Fibroblast of the conjunctiva (primary cell): Measurements from ENCODE around the gene C12orf76.
"Not testable (repeated sequence)": the region's sequence is repeated elsewhere in the genome, so short reads cannot be mapped to it uniquely, and the experiment has no call there.

Experiments
- DNase-seq: peaks from one replicate; pipeline ENCODE4 v3.0.0-alpha.2; 2010; ENCODE audit warnings: low read depth

Gene C12orf76

DNA sequence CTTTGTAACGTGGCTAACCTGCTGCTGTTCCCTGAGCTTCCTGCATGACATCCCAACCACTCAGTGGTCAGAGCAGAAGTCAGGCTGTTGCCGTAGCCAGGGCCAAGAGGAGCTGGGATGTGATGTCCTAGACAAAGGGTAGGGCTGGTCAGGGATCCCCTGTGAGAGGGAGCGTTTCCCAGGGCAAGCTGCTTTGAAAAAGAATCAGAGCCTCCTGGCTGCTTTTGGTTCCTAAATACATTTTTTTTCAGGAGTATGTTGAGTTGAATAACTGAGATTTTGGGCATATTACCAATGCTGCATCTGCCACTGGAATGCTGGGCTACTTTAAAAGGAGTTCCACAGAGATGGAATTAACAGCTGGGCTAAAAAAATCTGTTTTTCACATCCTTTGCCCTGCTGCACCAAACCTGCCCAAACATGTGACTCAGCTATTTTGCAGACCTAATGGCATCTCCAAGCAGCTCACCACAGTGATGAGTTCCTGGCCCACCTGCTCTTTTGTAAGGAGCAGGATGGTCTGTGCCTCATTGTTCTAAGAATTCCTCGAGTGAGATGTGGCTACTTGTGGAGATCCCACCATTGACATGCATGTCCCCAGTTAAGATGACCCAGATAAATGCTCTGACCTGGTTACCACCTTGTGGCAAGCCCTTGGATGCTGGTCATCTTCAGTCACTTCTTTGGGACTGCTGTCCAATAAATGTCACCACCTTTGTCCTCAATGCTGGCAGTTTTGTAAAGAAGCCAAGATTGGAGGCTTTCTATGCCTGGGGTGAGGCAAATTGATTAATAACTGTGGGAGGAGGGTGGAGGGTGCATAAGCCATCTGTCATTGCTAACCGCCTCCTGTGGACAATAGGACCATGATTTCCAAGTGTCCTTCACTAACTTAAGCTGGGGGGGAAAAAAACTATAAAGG, 25.0 kb downstream of the C12orf76 start:
- no peak for DNase-seq

DNA sequence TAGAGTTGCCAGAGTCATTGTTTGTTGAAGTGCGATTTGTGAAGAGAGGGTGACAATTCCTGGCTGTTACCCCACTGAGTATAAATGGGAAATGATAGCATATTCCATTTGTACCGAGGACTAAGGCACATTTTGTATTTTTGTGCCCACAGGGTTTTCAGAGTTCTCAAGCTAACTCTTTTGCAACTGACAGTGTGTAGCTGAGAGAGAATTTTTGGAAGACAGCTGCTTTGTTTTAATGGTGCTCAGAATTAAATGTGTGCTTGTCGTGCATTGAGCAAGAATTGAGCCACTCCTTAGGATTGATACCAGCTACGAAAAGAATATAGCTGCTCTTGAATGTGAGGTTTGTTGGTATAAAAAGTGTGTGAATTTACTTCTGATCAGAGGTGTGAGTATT, 27.4 kb downstream of the C12orf76 start:
- no peak for DNase-seq

DNA sequence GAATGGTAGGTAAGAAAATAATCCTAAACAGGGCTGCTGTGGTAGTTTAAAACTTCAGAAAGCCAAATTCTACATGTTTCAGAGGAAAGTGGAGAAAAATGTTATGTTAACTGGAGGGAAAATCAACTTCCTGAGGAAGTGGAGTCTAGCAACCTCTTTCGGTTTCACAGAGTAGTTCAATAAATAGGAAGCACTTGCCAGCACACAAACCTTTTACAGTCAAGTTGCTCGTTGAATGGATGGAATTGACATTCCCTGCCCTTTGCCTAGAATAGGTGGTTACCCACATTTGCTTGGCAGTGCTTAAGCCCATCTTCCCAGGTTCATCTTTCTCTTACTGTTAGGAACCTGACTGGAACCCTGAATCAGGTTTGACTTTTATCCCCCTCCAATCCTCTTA, 33.2 kb downstream of the C12orf76 start:
- DNase-seq, result no peak

DNA sequence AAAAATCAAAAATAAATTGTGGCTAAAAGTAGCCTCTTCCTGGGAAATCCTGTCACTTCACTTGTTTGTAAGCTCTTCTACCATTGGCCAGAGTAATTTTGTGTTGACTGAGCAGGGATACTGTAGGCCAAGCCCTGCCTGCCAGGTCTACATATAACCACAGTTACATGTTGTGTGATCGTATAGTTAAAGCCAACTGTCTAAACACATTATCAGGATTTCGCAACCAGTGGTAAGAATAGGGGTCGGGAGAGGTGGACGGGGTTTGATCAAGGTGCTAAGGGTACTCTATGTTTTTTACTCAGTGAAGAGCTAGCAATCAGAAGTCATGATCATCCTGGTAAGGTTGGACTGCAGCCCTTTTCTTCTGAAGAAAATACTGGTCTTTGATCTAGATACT, 35.7 kb downstream of the C12orf76 start:
- no peak for DNase-seq

DNA sequence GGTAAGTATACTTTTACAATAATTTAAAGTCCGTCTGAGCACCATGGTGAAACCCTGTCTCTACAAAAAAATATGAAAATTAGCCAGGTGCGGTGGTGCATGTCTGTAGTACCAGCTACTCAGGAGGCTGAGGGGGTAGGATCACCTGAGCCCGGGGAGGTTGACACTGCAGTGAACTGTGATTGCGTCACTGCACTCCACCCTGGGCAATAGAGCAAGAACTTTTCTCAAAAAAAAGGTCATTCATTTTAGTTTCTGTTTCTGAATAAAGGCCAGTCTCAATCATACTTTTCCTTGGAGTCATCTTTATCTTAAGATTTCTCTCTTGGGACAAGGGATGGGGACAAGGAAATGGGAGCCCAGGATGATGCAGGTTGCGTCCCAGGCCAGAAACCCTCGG, 36.2 kb downstream of the C12orf76 start:
- no peak for DNase-seq

DNA sequence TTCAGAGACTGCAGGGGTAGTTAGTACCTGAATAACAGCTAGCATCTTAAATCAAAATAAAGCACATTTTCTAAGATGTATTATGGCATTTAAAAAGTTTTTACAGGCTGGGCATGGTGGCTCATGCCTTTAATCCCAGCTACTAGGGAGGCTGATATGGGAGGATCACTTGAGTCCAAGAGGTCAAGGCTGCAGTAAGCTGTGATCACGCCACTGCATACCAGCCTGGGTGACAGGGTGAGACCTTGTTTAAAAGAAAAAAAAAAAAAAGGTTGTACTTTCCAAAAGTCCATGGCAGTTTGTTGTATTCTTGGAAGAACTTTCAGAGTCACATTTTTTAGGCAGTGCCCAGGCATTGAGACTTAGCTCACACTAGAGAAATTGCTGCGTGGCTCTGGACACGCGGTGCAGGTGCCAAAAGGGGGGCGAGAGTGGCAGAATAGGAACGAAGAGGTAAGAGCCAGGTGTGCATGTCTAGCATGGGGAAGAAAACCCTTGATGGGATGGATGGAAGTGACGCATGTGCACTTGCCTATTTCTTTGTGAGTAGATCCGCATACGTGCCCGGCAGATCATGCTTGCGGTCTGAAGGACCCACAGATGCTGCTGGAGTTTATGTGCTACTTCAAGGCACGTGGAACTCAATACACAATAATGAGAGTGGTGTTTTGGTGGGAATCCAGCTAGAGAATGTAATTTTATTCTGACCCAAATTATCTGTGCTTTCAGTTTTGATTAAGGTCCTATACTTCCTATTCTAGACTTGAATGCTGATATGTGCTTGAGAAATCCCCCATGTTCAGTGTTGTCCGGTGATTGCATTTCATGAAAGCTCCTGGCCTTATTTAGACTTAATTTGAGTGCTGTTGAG, 37.2 kb downstream of the C12orf76 start:
- no peak for DNase-seq

DNA sequence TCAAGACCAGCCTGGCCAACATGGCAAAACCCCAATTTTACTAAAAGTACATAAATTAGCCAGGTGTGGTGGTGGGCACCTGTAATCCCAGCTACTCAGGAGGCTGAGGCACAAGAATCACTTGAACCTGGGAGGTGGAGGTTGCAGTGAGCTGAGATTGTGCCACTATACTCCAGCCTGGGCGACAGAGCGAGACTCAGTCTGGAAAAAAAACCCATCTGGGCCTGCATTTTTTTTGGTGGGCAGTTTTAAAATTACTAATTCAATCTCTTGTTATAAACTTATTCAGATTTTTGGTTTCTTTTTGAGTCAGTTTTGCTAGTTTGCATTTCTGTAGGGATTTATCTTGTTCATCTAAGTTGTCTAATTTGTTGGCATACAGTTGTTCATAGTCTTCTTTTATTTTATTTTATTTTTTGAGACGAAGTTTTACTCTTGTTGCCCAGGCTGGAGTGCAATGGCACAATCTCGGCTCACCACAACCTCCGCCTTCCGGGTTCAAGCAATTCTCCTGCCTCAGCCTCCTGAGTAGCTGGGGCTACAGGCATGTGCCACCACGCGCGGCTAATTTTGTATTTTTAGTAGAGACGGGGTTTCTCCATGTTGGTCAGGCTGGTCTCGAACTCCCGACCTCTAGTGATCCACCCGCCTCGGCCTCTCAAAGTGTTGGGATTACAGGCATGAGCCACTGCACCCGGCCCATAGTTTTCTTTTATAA, 39.5 kb downstream of the C12orf76 start:
- not testable (repeated sequence) for DNase-seq

DNA sequence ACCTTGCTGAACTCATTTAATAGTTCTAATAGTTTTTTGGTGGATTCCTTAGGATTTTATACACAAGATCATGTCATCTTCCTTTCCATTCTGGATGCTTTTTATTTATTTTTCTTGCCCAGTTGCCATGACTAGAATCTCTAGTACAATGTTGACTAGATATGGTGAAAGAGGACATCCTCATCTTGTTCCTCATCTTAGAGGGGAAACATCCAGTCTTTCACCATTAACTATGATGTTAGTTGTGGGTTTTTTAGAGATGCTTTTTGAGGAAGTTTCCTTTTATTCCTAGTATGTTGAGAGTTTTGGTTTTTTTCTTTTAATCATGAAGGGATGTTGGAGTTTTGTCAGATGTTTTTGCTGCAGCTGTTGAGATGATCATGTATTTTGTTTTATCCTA, 40.4 kb downstream of the C12orf76 start:
- no peak for DNase-seq

DNA sequence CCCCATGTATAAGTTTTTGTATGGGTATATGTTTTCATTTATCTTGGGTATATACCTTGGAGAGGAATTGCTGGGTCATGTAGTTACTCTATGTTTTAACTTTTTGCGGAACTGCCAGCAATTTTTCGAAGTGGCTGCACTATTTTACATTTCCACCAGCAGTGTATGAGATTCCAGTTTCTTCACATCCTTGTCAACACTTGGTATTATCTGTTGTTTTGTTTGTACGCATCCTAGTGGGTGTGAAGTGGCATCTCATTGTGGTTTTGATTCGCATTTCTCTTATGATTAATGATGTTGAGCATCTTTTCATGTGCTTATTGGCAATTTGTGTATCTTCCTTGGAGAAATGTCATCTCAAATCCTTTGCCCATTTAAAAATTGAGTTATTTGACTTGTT, 42.2 kb downstream of the C12orf76 start:
- DNase-seq, result no peak

DNA sequence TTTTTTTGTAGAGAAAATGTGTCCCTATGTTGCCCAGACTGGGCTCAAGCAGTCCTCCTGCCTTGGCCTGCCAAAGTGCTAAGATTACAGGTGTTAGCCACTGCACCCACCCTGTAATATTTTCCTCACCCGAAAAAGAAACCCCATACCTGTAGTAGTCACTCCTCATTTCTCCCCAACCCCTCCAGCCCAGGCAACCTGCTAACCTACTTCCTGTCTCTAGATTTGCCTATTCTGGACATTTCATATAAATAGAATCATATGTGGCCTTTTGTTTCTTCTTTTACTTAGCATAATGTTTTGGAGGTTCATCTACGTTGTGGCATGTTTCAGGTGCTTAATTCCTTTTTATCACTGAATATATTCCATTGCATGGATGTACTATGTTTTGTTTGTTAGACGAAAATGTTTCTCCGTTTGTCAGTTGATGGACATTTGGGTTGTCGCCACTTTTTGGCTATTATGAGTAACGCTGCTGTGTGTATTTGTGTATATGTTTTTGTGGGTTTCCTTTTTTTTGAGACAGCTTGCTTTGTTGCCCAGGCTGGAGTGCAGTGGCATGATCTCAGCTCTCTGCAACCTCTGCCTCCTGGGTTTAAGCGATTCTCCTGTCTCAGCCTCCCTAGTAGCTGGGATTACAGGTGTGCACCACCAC, 42.9 kb downstream of the C12orf76 start:
- no peak for DNase-seq

DNA sequence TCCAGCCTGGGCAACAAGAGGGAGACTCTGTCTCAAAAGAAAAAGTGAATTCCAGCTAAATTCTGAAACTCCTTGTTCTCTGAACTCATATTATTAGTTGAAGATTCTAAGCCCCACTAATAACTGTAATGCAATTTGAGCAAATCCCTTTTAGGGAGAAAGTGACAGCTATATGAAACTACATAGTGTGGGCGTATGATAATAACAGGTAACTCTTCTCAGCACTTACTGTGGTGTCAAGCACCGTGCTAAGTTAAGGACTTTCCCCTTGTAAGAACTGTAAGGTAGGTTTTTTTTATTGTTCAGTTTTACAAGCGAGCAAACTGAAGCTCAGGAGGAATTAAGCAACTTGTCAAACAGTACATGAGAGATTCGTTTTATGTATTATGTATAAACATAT, 43.7 kb downstream of the C12orf76 start:
- no peak for DNase-seq

DNA sequence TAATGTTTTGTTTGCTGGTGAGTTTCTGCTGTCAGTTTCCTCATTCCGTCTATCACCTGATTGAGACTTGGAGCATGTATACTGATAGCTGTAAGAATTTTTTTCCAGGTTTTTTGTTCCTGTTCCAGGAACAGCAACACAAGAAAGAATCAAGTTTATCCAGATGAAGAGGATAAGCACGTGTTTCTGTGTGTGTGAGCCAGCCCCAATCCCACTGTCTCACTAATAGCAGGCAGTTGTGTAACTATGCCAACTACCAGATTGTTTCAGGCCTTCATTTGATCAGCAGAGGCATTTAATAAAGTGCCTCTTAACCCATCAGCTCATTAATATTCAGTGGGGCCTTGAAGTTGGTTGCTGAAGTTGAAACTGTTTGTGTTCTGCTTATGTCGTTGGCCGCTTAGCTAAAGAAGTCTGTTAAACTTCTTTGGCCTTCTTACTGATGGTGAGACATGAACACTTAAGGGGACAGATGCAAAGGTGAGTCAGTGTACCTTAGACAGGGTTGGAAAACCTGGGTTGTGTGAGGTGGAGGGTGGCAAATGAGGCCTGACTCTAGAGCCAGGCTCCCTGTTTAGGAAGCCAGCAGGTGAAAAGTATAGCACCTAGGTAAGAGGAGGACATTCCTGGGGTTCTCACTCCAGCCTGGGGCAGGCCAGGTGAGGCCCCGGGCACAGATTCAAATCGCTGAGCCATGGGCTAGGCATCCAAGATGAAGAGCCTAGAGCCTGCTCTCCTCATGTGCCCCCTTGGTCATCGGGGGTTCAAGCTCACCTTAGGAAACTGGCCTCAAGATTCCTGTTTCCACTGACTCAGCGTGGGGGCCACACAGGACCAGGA, 45.4 kb downstream of the C12orf76 start:
- no peak for DNase-seq

DNA sequence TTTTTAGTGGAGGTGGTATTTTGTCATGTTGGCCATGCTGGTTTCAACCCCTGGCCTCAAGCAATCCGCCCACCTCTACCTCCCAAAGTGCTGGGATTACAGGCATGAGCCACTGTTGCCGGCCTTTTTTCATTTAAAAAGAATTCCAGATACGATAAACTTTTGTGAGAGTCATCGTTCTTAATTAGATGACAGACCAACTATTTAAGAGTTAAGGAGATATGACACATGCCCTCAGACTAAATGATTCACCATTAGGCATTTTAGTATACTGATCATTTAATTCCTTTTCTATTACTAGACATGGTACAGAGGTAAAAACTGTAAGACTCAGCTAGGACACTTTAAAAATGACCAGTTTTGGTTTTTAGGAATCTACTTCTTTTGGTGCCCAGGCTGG, 46.7 kb downstream of the C12orf76 start:
- no peak for DNase-seq

DNA sequence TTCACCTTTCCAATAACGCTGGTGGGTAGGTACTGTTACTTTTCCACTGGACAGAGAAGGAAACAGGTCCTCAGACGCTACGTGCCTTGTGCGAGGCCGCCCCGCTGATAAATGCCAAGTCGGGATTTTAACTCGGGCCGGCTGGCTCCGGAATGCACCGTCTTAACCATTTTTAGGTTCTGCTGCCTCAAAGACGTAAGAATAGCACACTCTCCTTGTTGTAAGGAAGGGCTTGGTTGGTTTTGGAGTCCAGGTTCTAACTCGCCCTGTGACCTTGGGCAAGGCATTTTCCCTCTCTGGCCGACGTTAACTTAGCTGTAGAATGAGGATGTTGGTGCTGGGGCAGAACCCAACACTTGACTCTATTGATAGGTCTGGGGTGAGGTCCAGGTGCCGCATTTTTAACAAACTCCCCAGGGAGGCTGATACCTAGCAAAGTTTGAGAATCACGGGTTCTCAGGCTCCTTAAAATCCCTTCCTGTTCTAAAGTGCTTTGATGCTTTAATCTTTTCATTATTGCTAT, 48.3 kb downstream of the C12orf76 start:
- no peak for DNase-seq

DNA sequence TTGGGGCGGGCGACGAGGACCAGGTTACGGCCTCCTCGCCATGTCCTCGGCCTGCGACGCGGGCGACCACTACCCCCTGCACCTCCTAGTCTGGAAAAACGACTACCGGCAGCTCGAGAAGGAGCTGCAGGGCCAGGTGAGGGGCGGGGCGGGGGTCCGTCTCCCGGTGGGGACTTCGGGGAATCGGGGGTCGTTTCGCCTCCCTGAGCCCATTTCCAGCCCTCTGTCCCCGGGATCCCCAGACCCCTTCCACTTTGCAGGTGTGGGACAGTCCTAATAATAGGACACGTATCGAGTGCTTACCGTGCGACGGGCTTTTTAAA, 48.7 kb downstream of the C12orf76 start:
- DNase-seq, result no peak

DNA sequence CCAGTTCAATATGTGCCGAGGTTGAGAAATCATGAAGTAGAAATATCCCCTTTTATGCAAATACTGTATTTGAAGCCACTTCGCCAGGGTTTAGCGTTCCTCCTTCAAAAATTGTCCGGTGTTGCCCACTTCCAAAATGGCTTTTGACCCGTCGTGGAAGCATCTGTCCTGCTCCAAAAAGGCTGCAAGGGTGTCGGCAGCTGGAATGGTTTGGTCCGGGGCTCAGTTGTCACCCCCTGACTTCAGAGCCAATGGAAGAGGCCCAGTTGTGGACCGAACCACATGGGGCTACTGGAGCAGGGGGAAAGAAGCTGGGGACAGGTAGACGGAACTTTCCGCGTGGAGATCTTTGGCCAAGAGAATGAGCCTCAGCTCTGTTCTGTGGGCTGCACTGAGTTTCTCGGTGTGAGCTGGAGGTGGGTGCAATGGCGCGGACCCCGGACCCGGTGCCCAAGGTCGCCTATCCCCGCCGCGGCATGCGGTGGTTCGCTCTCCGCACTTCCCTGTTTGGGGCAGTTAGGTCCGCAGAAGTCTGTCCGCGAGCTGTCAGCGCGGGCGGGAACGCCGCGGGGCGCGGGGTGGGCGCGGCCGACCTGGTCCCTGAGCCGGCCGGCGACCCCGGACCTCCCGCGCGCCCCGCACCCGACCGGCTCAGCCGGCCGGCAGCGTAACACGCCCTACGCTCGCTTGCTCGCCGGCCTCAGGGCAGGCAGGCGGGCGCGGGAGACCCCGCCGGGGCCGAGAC, 49.2 kb downstream of the C12orf76 start, which contains the start of gene ANKRD13A:
TSS of gene ANKRD13A (plus strand) at position 527 of the 745 bp plus-strand sequence. CDS start 259 bp downstream, outside the sequence.
- peak; percentile 88 for DNase-seq

DNA sequence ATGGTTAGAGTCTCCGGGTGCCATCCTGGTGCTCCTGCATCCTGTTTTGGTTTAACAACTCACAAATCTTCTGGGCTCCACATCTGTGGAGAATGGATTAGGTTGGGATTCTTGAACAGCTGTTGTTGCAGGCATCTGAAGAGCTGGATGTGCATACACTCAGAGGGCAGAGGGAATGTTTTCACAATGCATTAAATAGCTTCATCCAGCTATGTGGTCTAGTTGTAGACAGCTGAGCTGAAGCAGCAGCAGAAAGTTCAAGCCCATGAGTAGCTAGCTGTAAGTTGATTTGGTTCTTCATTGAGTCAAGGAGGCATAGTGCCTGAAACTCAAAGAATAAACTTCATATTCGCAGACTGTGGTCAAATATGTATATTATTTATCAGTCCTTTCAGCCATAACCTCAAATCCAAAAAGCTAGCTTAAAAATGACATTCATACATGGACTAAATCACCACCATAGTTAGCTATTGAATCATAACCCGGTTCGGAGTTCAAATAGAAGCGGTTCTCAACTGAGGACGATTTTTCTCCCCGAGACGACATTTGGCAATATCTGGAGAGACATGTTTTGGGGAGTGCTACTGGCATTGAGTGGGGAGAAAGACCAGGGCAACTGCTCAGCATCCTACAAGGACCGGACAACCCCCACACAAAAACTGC, 50.0 kb downstream of the C12orf76 start:
- no peak for DNase-seq

DNA sequence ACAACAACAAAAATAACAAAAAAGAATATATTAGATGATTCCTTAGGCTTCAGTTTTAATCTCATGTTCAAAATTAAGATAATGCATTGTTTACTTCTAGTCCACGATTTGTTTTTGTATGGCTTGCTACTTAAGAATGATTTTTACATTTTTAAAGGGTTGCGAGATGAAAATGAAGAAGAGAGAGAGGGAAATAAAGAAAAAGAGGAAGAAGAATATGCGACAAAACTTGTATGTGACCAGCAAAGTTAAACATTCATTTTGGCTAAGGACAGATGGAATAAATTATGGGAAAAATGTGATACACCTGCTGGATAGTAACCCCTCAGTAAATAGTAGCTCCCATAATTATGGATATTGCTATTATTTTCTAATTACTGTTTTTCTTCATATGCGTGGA, 50.9 kb downstream of the C12orf76 start:
- DNase-seq, result no peak

DNA sequence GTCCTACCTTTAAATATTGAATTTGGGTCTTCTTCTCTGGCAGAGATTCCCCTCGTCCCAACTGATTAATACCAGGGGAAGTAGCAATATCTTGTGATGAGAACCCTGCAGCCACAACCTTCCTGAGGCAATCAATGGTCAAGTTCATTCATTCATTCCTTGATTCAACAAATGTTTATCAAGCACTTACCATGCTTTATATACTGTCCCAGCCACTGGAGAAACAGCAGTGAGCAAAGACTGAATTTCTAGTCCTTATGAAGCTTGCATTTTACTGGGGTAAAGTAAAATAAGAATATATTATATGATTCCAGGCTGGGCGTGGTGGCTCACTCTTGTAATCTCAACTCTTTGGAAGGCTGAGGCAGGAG, 51.9 kb downstream of the C12orf76 start:
- DNase-seq, result no peak
